SK-N-MC (cell line): Measurements from ENCODE around the gene RBM18.

Experiments used
- EZH2 ChIP-seq: fragments of 200-600 bp; sonication (generic); IDR thresholded peaks from one replicate; pipeline ENCODE4 v1.6.1; 2017; ENCODE audit warnings: antibody characterized with exemption
- FOXP2 ChIP-seq: optimal IDR thresholded peaks from 2 replicates; pipeline ENCODE3; 2011; ENCODE audit warnings: mild to moderate bottlenecking, moderate library complexity; ENCODE audit not compliant: insufficient read depth; ENCODE audit errors: extremely low read length, control extremely low read depth
- POLR2AphosphoS5 ChIP-seq: IDR thresholded peaks from 2 replicates; pipeline ENCODE4 v1.6.1; 2012; ENCODE audit warnings: mild to moderate bottlenecking, low read depth, low read length, borderline replicate concordance

- no peak for TF ChIP-seq POLR2AphosphoS5
- TF ChIP-seq EZH2 = no peak
- TF ChIP-seq FOXP2 = no peak
Observed at GRCh38 chr9:122192914-122193525, 71.6 kb downstream of the RBM18 start.
